ENCODE results near the gene ZGRF1.
A peak's percentile ranks its signal among the peaks of the same experiment; 100 is the strongest.
"Not testable (repeated sequence)": the region's sequence is repeated elsewhere in the genome, so short reads cannot be mapped to it uniquely, and the experiment has no call there.

ZGRF1 gene

GRCh38 chr4:112523008-112523721 is 113.5 kb downstream of the ZGRF1 start:
- Histone ChIP-seq H3K27me3 (ENCODE audit: insufficient read depth, low read length, poor library complexity) (peaks cover 39% of the 10 kb centered on the region), H2BK120ac (ENCODE audit: low read depth, low read length) (no peak overlapping the region), H2BK15ac (replicated peaks; ENCODE audit: low read depth) (no peak overlapping the region), H3K23ac (ENCODE audit: low read length) (no peak overlapping the region), H2AK5ac (ENCODE audit: low read length) (no peak overlapping the region), H3K27ac (ENCODE audit: low read depth, low read length) (no peak overlapping the region), H2BK5ac (ENCODE audit: low read length) (no peak overlapping the region), H4K5ac (ENCODE audit: low read length) (no peak overlapping the region), H3K79me2 (ENCODE audit: control insufficient read depth, insufficient read depth, low read length) (no peaks in the 10 kb centered on the region), H3K56ac (ENCODE audit: low read length) (no peak overlapping the region), H3K36me3 (ENCODE audit: control insufficient read depth, insufficient read depth, low read length) (no peaks in the 10 kb centered on the region), H3K4me3 (ENCODE audit: low read length) (peak overlapping the region; percentile 10), H3K9ac (ENCODE audit: low read length) (peak overlapping the region; percentile 13), H4K8ac (ENCODE audit: low read depth, low read length) (no peak overlapping the region), H3K4me2 (ENCODE audit: low read length) (peak overlapping the region; percentile 66), H3K79me1 (ENCODE audit: low read length) (no peaks in the 10 kb centered on the region), H3K4ac (ENCODE audit: low read depth, low read length) (no peak overlapping the region), H3K18ac (ENCODE audit: low read length) (no peak overlapping the region), H3K4me1 (ENCODE audit: control insufficient read depth, low read depth, low read length) (no peaks in the 10 kb centered on the region)
- DNase-seq = peak; percentile 82
- no CpG with 5 or more reads among the region's 37 CpGs for WGBS (ENCODE audit: extremely low coverage, insufficient coverage, low lambda C conversion rate)

- WGBS (ENCODE audit: extremely low coverage, insufficient coverage, low lambda C conversion rate) = no CpG with 5 or more reads among the region's 17 CpGs
- not testable (repeated sequence) for H3K27ac ChIP-seq (ENCODE audit: low read depth, low read length); H3K36me3 ChIP-seq (ENCODE audit: control insufficient read depth, insufficient read depth, low read length); H2AK5ac ChIP-seq (ENCODE audit: low read length); H4K8ac ChIP-seq (ENCODE audit: low read depth, low read length); H3K79me2 ChIP-seq (ENCODE audit: control insufficient read depth, insufficient read depth, low read length); H2BK15ac ChIP-seq (replicated peaks; ENCODE audit: low read depth); H3K9ac ChIP-seq (ENCODE audit: low read length); H4K5ac ChIP-seq (ENCODE audit: low read length); H3K4me2 ChIP-seq (ENCODE audit: low read length); H3K18ac ChIP-seq (ENCODE audit: low read length); H2BK5ac ChIP-seq (ENCODE audit: low read length); H3K56ac ChIP-seq (ENCODE audit: low read length); H3K23ac ChIP-seq (ENCODE audit: low read length); H2BK120ac ChIP-seq (ENCODE audit: low read depth, low read length); H3K4ac ChIP-seq (ENCODE audit: low read depth, low read length); DNase-seq; H3K79me1 ChIP-seq (ENCODE audit: low read length); H3K4me1 ChIP-seq (ENCODE audit: control insufficient read depth, low read depth, low read length); H3K4me3 ChIP-seq (ENCODE audit: low read length)
- peaks cover 46% of the 10 kb centered on the region for H3K27me3 ChIP-seq (ENCODE audit: insufficient read depth, low read length, poor library complexity)
Measured at GRCh38 chr4:112522431-112522830, 114.3 kb downstream of the ZGRF1 start.

DNA sequence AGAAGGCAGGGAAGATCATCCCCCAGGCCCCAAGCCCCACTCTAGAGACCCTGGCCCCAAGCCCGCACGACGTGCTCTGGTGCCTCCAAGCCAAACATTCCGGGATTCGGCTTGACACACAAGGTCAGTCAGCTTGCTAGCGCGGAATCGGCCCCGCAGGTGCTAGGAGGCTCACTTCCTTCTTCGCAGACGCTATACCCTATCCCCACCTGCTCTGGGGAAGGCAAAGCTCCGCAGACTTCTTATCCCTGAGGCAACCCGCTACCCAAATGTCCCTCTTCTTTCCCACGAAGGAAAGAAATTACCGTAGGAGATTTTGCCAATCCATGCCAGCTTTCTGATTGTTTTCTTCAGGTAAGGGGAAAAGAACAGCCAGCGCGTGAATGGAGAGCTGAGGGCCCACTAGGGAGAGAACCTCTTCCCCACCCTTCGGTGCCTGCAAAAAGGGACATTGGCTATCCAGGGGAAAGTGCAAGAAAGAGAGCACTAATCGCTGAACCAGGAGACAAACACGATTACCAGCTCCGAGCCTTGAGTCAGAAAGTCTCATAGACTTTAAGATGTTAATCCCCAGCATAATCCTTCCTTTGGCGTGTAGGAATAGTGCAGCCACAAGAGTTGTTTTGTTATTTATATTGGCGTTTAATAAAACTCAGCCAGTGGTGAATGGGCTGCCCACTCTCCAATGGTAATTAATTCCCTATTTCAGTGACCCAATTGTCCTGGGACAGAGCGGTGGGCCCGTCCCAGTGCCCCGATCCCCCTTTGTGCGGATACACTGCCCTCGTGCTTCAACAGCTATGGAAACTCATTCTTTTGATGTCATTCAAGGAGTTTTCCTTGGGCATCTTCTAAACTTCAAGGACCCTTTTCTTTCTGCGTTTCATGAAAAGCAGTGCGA is 115.3 kb downstream of the ZGRF1 start:
- Histone ChIP-seq H3K18ac (ENCODE audit: low read length) (no peak overlapping the region), H3K4me3 (ENCODE audit: low read length) (no peak overlapping the region), H3K23ac (ENCODE audit: low read length) (no peak overlapping the region), H3K36me3 (ENCODE audit: control insufficient read depth, insufficient read depth, low read length) (no peaks in the 10 kb centered on the region), H3K9ac (ENCODE audit: low read length) (no peak overlapping the region), H4K8ac (ENCODE audit: low read depth, low read length) (no peak overlapping the region), H3K79me1 (ENCODE audit: low read length) (no peaks in the 10 kb centered on the region), H3K4ac (ENCODE audit: low read depth, low read length) (no peak overlapping the region), H3K79me2 (ENCODE audit: control insufficient read depth, insufficient read depth, low read length) (no peaks in the 10 kb centered on the region), H2BK15ac (replicated peaks; ENCODE audit: low read depth) (no peak overlapping the region), H2BK5ac (ENCODE audit: low read length) (no peak overlapping the region), H2BK120ac (ENCODE audit: low read depth, low read length) (no peak overlapping the region), H3K4me2 (ENCODE audit: low read length) (peak overlapping the region; percentile 48), H2AK5ac (ENCODE audit: low read length) (no peak overlapping the region), H3K4me1 (ENCODE audit: control insufficient read depth, low read depth, low read length) (peaks cover 5% of the 10 kb centered on the region), H3K56ac (ENCODE audit: low read length) (no peak overlapping the region), H3K27ac (ENCODE audit: low read depth, low read length) (no peak overlapping the region), H4K5ac (ENCODE audit: low read length) (no peak overlapping the region), H3K27me3 (ENCODE audit: insufficient read depth, low read length, poor library complexity) (peaks cover 56% of the 10 kb centered on the region)
- DNase-seq = peak; percentile 44
- WGBS (ENCODE audit: extremely low coverage, insufficient coverage, low lambda C conversion rate) = no CpG with 5 or more reads among the region's 30 CpGs

DNA sequence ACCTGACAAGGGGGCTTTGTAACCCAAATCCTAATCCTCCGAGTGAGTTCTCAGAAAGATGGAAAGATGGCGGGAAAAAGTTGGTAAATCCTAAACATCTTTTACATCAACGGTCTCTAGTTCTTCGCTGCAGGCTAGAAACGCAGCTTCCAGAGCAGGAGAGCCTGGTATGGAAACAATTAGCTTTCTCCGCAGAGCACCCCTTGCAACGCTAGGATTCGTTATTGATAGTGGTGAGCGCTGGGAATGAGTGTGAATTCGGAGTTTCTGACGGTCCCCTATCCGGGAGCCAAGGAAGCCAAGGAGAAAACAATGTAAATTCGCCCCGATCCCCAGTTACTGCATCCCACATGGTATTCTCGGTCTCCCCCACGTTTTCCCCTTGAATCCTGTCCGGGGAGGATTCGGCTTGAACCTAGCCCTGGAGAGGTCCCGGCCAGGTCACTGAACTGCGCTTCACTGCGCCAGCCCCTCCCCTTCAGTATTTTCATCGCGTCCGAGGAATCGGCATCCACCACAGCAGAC is 116.0 kb downstream of the ZGRF1 start:
- Histone ChIP-seq H3K23ac (ENCODE audit: low read length) (no peak overlapping the region), H3K18ac (ENCODE audit: low read length) (no peak overlapping the region), H3K4me2 (ENCODE audit: low read length) (peak overlapping the region; percentile 48), H4K5ac (ENCODE audit: low read length) (no peak overlapping the region), H3K56ac (ENCODE audit: low read length) (no peak overlapping the region), H3K4me1 (ENCODE audit: control insufficient read depth, low read depth, low read length) (peaks cover 5% of the 10 kb centered on the region), H3K27ac (ENCODE audit: low read depth, low read length) (no peak overlapping the region), H3K36me3 (ENCODE audit: control insufficient read depth, insufficient read depth, low read length) (no peaks in the 10 kb centered on the region), H3K4me3 (ENCODE audit: low read length) (no peak overlapping the region), H3K27me3 (ENCODE audit: insufficient read depth, low read length, poor library complexity) (peaks cover 60% of the 10 kb centered on the region), H3K79me2 (ENCODE audit: control insufficient read depth, insufficient read depth, low read length) (no peaks in the 10 kb centered on the region), H2BK5ac (ENCODE audit: low read length) (no peak overlapping the region), H3K79me1 (ENCODE audit: low read length) (no peaks in the 10 kb centered on the region), H2AK5ac (ENCODE audit: low read length) (no peak overlapping the region), H2BK15ac (replicated peaks; ENCODE audit: low read depth) (no peak overlapping the region), H4K8ac (ENCODE audit: low read depth, low read length) (no peak overlapping the region), H3K9ac (ENCODE audit: low read length) (no peak overlapping the region), H2BK120ac (ENCODE audit: low read depth, low read length) (no peak overlapping the region), H3K4ac (ENCODE audit: low read depth, low read length) (no peak overlapping the region)
- DNase-seq = peak; percentile 23
- WGBS (ENCODE audit: extremely low coverage, insufficient coverage, low lambda C conversion rate) = no CpG with 5 or more reads among the region's 25 CpGs

DNA sequence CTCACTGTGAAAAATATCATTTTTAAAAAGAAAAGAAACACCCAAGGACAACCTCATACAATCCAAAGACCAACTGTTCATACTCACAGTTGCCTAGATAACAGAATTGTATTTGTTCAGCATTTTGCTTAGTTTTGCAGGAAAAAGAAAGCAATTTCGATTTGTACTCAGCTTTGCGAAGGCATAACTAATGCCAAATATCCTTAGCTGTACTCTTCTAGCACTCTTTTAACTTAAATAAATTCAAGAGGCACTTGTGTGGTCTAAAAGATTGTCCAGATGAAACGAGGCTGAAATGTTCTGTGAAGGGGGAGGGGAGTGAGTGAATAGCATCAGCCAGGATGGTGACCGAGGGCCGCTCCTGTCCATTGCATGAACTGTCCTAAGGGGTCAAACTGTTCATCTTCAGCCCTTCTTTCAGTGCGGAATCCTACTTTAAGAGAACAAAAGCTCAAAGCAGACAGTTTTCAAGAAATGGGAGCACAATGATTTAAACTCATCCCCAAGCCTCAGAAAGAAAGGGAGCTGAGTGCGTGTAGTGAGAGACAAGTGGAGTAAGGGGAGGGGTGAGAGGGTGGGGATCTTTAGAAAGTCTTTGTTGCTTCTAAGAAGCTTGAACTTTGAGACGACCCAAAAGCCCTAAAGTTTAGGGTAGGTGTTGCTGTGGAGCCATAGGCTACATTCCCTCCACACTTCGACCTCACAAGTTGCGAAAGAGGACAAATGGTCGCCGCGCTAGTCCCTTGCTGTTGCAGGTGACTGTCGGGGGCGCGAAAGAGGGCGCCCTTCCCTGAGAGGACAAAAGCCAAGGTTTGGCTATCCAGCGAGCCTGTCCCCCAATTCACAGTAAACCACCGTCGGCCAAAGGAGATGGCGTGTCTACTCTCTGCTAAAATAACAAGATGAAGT is 116.8 kb downstream of the ZGRF1 start:
- Histone ChIP-seq H2BK5ac (ENCODE audit: low read length) (no peak overlapping the region), H3K4me1 (ENCODE audit: control insufficient read depth, low read depth, low read length) (peaks cover 5% of the 10 kb centered on the region), H3K18ac (ENCODE audit: low read length) (no peak overlapping the region), H4K5ac (ENCODE audit: low read length) (no peak overlapping the region), H3K36me3 (ENCODE audit: control insufficient read depth, insufficient read depth, low read length) (no peaks in the 10 kb centered on the region), H3K4ac (ENCODE audit: low read depth, low read length) (no peak overlapping the region), H3K23ac (ENCODE audit: low read length) (no peak overlapping the region), H3K56ac (ENCODE audit: low read length) (no peak overlapping the region), H3K79me1 (ENCODE audit: low read length) (no peaks in the 10 kb centered on the region), H3K27me3 (ENCODE audit: insufficient read depth, low read length, poor library complexity) (peaks cover 67% of the 10 kb centered on the region), H2BK15ac (replicated peaks; ENCODE audit: low read depth) (no peak overlapping the region), H3K4me3 (ENCODE audit: low read length) (no peak overlapping the region), H2BK120ac (ENCODE audit: low read depth, low read length) (no peak overlapping the region), H3K9ac (ENCODE audit: low read length) (no peak overlapping the region), H4K8ac (ENCODE audit: low read depth, low read length) (no peak overlapping the region), H3K4me2 (ENCODE audit: low read length) (peak overlapping the region; percentile 0), H2AK5ac (ENCODE audit: low read length) (no peak overlapping the region), H3K79me2 (ENCODE audit: control insufficient read depth, insufficient read depth, low read length) (no peaks in the 10 kb centered on the region), H3K27ac (ENCODE audit: low read depth, low read length) (no peak overlapping the region)
- DNase-seq = peak; percentile 74
- WGBS (ENCODE audit: extremely low coverage, insufficient coverage, low lambda C conversion rate) = no CpG with 5 or more reads among the region's 21 CpGs

Data from mesendoderm (in vitro differentiated cells).